ENCODE results near the gene PDLIM1.

- TF ChIP-seq CTCF (IDR thresholded peaks at IDR 0.05) (no peak), POLR2A (IDR thresholded peaks at IDR 0.05) (no peak), POLR2AphosphoS5 (IDR thresholded peaks at IDR 0.05) (no peak)
Observed at GRCh38 chr10:95304976-95305375, 14.2 kb upstream of the PDLIM1 start.
